IMR-90 (cell line): ENCODE data around the gene PIEZO2. TPM values are rescaled to one million over a fixed set of nuclear protein-coding genes. Genes with fewer than 3 reads are reported as not detected.
"Not testable (repeated sequence)": the region's sequence is repeated elsewhere in the genome, so short reads cannot be mapped to it uniquely, and the experiment has no call there.

Source experiments
- ATAC-seq: fragments of 200-7000 bp; cut with Tn5 transposase; 2 replicates; pipeline ENCODE4 v1.9.1; 2020; ENCODE audit warnings: low read depth, mild to moderate bottlenecking, moderate library complexity
- BruUV-seq: library from RNA; stranded (reverse); fragments of 400-500 nt; replicated peaks from 2 replicates; lab custom pipeline; 2021; lab: Mats Ljungman, UMichigan
- CTCF ChIA-PET: fragments of 300-600 bp; formaldehyde crosslinking; extraction: SDS; loops from one replicate; lab custom pipeline; 2021; ENCODE audit warnings: antibody characterized with exemption; lab: Yijun Ruan, JAX
- POLR2A ChIA-PET: fragments of 300-600 bp; sonication (Branson Sonifier 250); formaldehyde crosslinking; loops from one replicate; lab custom pipeline; 2022; ENCODE audit warnings: antibody characterized with exemption; ENCODE audit not compliant: unreplicated experiment; lab: Charles Lee
- DNase-seq: peaks from one replicate; pipeline ENCODE4 v3.0.0; 2013
- H2AFZ ChIP-seq: replicated peaks from 2 replicates; pipeline ENCODE3; 2013; ENCODE audit warnings: low read length, mild to moderate bottlenecking; ENCODE audit not compliant: poor library complexity
- H2AK5ac ChIP-seq: 2 replicates; pipeline ENCODE4 v1.6.1; 2013; ENCODE audit warnings: low read depth, low read length, inconsistent platforms
- H2AK9ac ChIP-seq: replicated peaks from 2 replicates; pipeline ENCODE3; 2013; ENCODE audit warnings: mild to moderate bottlenecking, low read depth, low read length, moderate library complexity; ENCODE audit not compliant: poor library complexity
- H2BK120ac ChIP-seq: 2 replicates; pipeline ENCODE4 v1.6.1; 2013; ENCODE audit warnings: low read depth, low read length, inconsistent platforms
- H2BK15ac ChIP-seq: 3 replicates; pipeline ENCODE4 v1.6.1; 2013; ENCODE audit warnings: low read depth, low read length, inconsistent platforms
- H2BK20ac ChIP-seq: 2 replicates; pipeline ENCODE4 v1.6.1; 2013; ENCODE audit warnings: low read depth, mild to moderate bottlenecking, inconsistent platforms, low read length, moderate library complexity
- H2BK5ac ChIP-seq: 2 replicates; pipeline ENCODE4 v1.6.1; 2013; ENCODE audit warnings: mild to moderate bottlenecking, low read depth, low read length, inconsistent platforms; ENCODE audit not compliant: poor library complexity, severe bottlenecking
- H3K14ac ChIP-seq: replicated peaks from 2 replicates; pipeline ENCODE4 v1.6.1; 2013; ENCODE audit warnings: low read depth, low read length, inconsistent platforms
- H3K18ac ChIP-seq: 2 replicates; pipeline ENCODE4 v1.6.1; 2013; ENCODE audit warnings: low read depth, low read length, control low read depth
- H3K23ac ChIP-seq: 2 replicates; pipeline ENCODE4 v1.6.1; 2013; ENCODE audit warnings: low read depth, low read length, inconsistent platforms
- H3K27ac ChIP-seq: 2 replicates; pipeline ENCODE4 v1.5.1; 2013; ENCODE audit warnings: mild to moderate bottlenecking, control low read depth, low read length; ENCODE audit not compliant: insufficient read depth
- H3K27me3 ChIP-seq: 2 replicates; pipeline ENCODE4 v1.6.1; 2013; ENCODE audit warnings: low read length; ENCODE audit not compliant: control insufficient read depth, insufficient read depth
- H3K36me3 ChIP-seq: 2 replicates; pipeline ENCODE4 v1.6.1; 2013; ENCODE audit warnings: low read length, mixed read lengths; ENCODE audit not compliant: control insufficient read depth, insufficient read depth
- H3K4ac ChIP-seq: 2 replicates; pipeline ENCODE4 v1.6.1; 2013; ENCODE audit warnings: low read depth, low read length, inconsistent platforms
- H3K4me1 ChIP-seq: 2 replicates; pipeline ENCODE4 v1.6.1; 2013; ENCODE audit warnings: low read length, mixed read lengths; ENCODE audit not compliant: control insufficient read depth, insufficient read depth
- H3K4me2 ChIP-seq: 2 replicates; pipeline ENCODE4 v1.6.1; 2013; ENCODE audit warnings: low read depth, mild to moderate bottlenecking, control low read depth, low read length, moderate library complexity
- H3K4me3 ChIP-seq: 2 replicates; pipeline ENCODE4 v1.5.1; 2013; ENCODE audit warnings: low read depth, mild to moderate bottlenecking, control low read depth, low read length, moderate library complexity; ENCODE audit not compliant: insufficient read depth
- H3K56ac ChIP-seq: 2 replicates; pipeline ENCODE4 v1.6.1; 2013; ENCODE audit warnings: low read length, inconsistent platforms; ENCODE audit not compliant: insufficient read depth; ENCODE audit errors: extremely low read depth
- H3K79me1 ChIP-seq, 2 experiments: 2 replicates each; pipeline ENCODE4 v1.6.1; 2013; ENCODE audit warnings: low read length in 2 of 2, inconsistent platforms in 1 of 2, low read depth in 1 of 2
- H3K9ac ChIP-seq: 2 replicates; pipeline ENCODE4 v1.6.1; 2013; ENCODE audit warnings: low read depth, low read length, control low read depth
- H3K9me1 ChIP-seq: 2 replicates; pipeline ENCODE4 v1.6.1; 2013; ENCODE audit warnings: low read length, inconsistent platforms; ENCODE audit not compliant: insufficient read depth
- H3K9me3 ChIP-seq: 2 replicates; pipeline ENCODE4 v1.6.1; 2013; ENCODE audit warnings: low read length; ENCODE audit not compliant: control insufficient read depth, insufficient read depth
- H4K20me1 ChIP-seq: 2 replicates; pipeline ENCODE4 v1.6.1; 2013; ENCODE audit warnings: low read length, inconsistent platforms; ENCODE audit not compliant: insufficient read depth
- H4K5ac ChIP-seq: 2 replicates; pipeline ENCODE4 v1.6.1; 2013; ENCODE audit warnings: mild to moderate bottlenecking, low read depth, low read length, control low read depth
- H4K8ac ChIP-seq, 2 experiments: 2 replicates each; pipeline ENCODE4 v1.6.1; 2013; ENCODE audit warnings: low read depth in 2 of 2, low read length in 2 of 2, control low read depth in 1 of 2, inconsistent platforms in 1 of 2
- H4K91ac ChIP-seq: 2 replicates; pipeline ENCODE4 v1.6.1; 2013; ENCODE audit warnings: low read depth, low read length, inconsistent platforms; ENCODE audit not compliant: insufficient read depth
- WGBS, 2 experiments: methylation state at CpG; one replicate each; pipeline versions ENCODE4 v1.1.5 to v1.1.7; 2013; ENCODE audit warnings: missing lambda C conversion rate in 2 of 2; ENCODE audit not compliant: insufficient read length in 1 of 2; ENCODE audit errors: extremely low coverage in 2 of 2; 5-methylcytosine and 5-hydroxymethylcytosine counted together
- dilution Hi-C: fragments of 300-500 bp; cut with HindIII; formaldehyde crosslinking; loops from one replicate; pipeline ENCODE4 v1.14.3; 2018; ENCODE audit warnings: low sequenced_read_pairs; ENCODE audit not compliant: unreplicated experiment
- in situ Hi-C: fragments of 300-500 bp; cut with MboI; formaldehyde crosslinking; loops from 3 replicates; pipeline ENCODE4 v1.14.3; 2019; ENCODE audit warnings: low sequenced_read_pairs, inconsistent platforms, mixed read lengths
- intact Hi-C: fragments of 100-400 bp; cut with micrococcal nuclease; formaldehyde crosslinking; loops from 2 replicates; pipeline ENCODE4 v1.10.0; 2022
- polyA plus RNA-seq, 3 experiments: library from polyadenylated mRNA; depleted of rRNA; stranded (reverse); fragments of >200 nt; gene quantifications; 2 replicates each; pipeline ENCODE4 v1.2.3, GENCODE V29; 2012; ENCODE audit warnings: low replicate concordance in 1 of 3
- total RNA-seq: library from RNA; depleted of rRNA; stranded (reverse); fragments of >200 nt; gene quantifications from 2 replicates; pipeline ENCODE4 v1.2.3, GENCODE V29; 2012

The PIEZO2 gene
- total and polyA plus RNA-seq, 2 of the 4 experiments (the other 2 are of a cell fraction) = 2.4 to 4.1 TPM

- dilution Hi-C loops, H3K4ac ChIP-seq, POLR2A ChIA-PET: not testable (repeated sequence)
Measured at GRCh38 chr18:10914610-10915009, 234.8 kb downstream of the PIEZO2 start.

More at GRCh38 chr18:10914610-10915009, 234.8 kb downstream of the PIEZO2 start:
- intact Hi-C loops, DNase-seq, CTCF ChIA-PET, H3K4me3 ChIP-seq, ATAC-seq, H3K9me1 ChIP-seq, H3K9me3 ChIP-seq, H3K9ac ChIP-seq, H3K4me1 ChIP-seq, H2BK15ac ChIP-seq, BruUV-seq, H2BK120ac ChIP-seq, H4K91ac ChIP-seq, H4K20me1 ChIP-seq, H3K79me1 ChIP-seq, H3K14ac ChIP-seq, H2AK9ac ChIP-seq, H3K23ac ChIP-seq, H3K27ac ChIP-seq, H3K36me3 ChIP-seq, H3K27me3 ChIP-seq, H2BK20ac ChIP-seq, in situ Hi-C loops, H4K5ac ChIP-seq, H3K56ac ChIP-seq, H2BK5ac ChIP-seq, H3K18ac ChIP-seq, H3K4me2 ChIP-seq, H2AFZ ChIP-seq, H2AK5ac ChIP-seq, H4K8ac ChIP-seq: not testable (repeated sequence)
- WGBS, 2 experiments = 83% methylated on average over 3 of the region's 8 CpGs; no CpG with 5 or more reads in 1 of the 2 experiments
